Panc1 (cell line): ENCODE results near the gene TNIK. TPM values are rescaled to one million over a fixed set of nuclear protein-coding genes. Genes with fewer than 3 reads are reported as not detected.

Experiments
- ATAC-seq: fragments of 200-7000 bp; cut with Tn5 transposase; 2 replicates; pipeline ENCODE4 v1.9.1; 2020; ENCODE audit warnings: mild to moderate bottlenecking, moderate library complexity
- BruUV-seq: library from RNA; stranded (reverse); fragments of 400-500 nt; replicated peaks from 2 replicates; lab custom pipeline; 2021; lab: Mats Ljungman, UMichigan
- CTCF ChIA-PET: fragments of 300-600 bp; sonication (Branson Sonifier 250); formaldehyde crosslinking; loops from one replicate; lab custom pipeline; 2022; ENCODE audit warnings: antibody characterized with exemption; lab: Charles Lee
- POLR2A ChIA-PET: fragments of 300-600 bp; sonication (Branson Sonifier 250); formaldehyde crosslinking; loops from one replicate; lab custom pipeline; 2022; ENCODE audit warnings: antibody characterized with exemption; lab: Charles Lee
- DNase-seq: peaks from one replicate; pipeline ENCODE4 v3.0.0-alpha.2; 2010; ENCODE audit warnings: low read depth, low spot score
- H3K27ac ChIP-seq: 2 replicates; pipeline ENCODE4 v1.5.1; 2011; ENCODE audit warnings: mild to moderate bottlenecking, low read length, inconsistent platforms
- H3K27me3 ChIP-seq: fragments of 200-500 bp; sonication (Bioruptor generic); 2 replicates; pipeline ENCODE4 v1.6.0; 2014; ENCODE audit warnings: low read length, inconsistent platforms; ENCODE audit not compliant: control insufficient read depth, insufficient read depth
- H3K36me3 ChIP-seq: fragments of 200-500 bp; sonication (Bioruptor generic); 2 replicates; pipeline ENCODE4 v1.5.1; 2014; ENCODE audit warnings: inconsistent platforms, mild to moderate bottlenecking, low read length, moderate library complexity; ENCODE audit not compliant: control insufficient read depth, insufficient read depth
- H3K4me1 ChIP-seq: 2 replicates; pipeline ENCODE4 v1.5.1; 2011; ENCODE audit warnings: inconsistent platforms, mild to moderate bottlenecking, low read length, moderate library complexity; ENCODE audit not compliant: control insufficient read depth, insufficient read depth
- H3K4me3 ChIP-seq, 2 experiments: 2 replicates each; pipeline ENCODE4 v1.5.1; 2011 to 2012; ENCODE audit warnings: low read depth in 2 of 2, low read length in 2 of 2, mild to moderate bottlenecking in 2 of 2, inconsistent platforms in 1 of 2, moderate library complexity in 1 of 2
- H3K9me3 ChIP-seq: fragments of 200-500 bp; sonication (Bioruptor generic); 2 replicates; pipeline ENCODE4 v1.5.1; 2014; ENCODE audit warnings: low read depth, mild to moderate bottlenecking, inconsistent platforms, low read length, moderate library complexity; ENCODE audit not compliant: control insufficient read depth, insufficient read depth
- POLR2AphosphoS5 ChIP-seq: IDR thresholded peaks from 2 replicates; pipeline ENCODE4 v1.6.1; 2012; ENCODE audit warnings: mild to moderate bottlenecking, low read depth, low read length, moderate library complexity
- REST ChIP-seq, 2 experiments: IDR thresholded peaks; 2 replicates each; pipeline ENCODE4 v1.6.1; 2011 to 2012; ENCODE audit warnings: low read depth in 2 of 2, control low read depth in 1 of 2, low read length in 1 of 2, mild to moderate bottlenecking in 1 of 2, moderate library complexity in 1 of 2; ENCODE audit not compliant: insufficient read depth in 1 of 2
- SIN3A ChIP-seq: IDR thresholded peaks from 2 replicates; pipeline ENCODE4 v1.6.1; 2012; ENCODE audit warnings: low read depth, mild to moderate bottlenecking, low read length, moderate library complexity, borderline replicate concordance; ENCODE audit not compliant: insufficient read depth
- TCF7L2 ChIP-seq: IDR thresholded peaks from 2 replicates; pipeline ENCODE4 v1.6.1; 2011; ENCODE audit warnings: mild to moderate bottlenecking, low read depth, low read length, inconsistent platforms
- in situ Hi-C: cut with HindIII; loops from 2 replicates; pipeline ENCODE4 v1.10.0; 2016; ENCODE audit warnings: low sequenced_read_pairs, low pct_unique_long_range_greater_than_20kb
- intact Hi-C: fragments of 100-400 bp; cut with micrococcal nuclease; formaldehyde crosslinking; loops from one replicate; pipeline ENCODE4 v1.10.0; 2022; ENCODE audit not compliant: unreplicated experiment
- total RNA-seq: library from RNA; stranded (reverse); gene quantifications from one replicate; pipeline ENCODE4 v1.2.1, GENCODE V29; 2021; ENCODE audit not compliant: unreplicated experiment
- TF ChIP-seq, protein P1 (sequence below): fragments of 450-650 bp; IDR thresholded peaks from 2 replicates; pipeline ENCODE4 v1.5.1; 2017; ENCODE audit warnings: mild to moderate bottlenecking

The TNIK gene
- total RNA-seq, 1 experiment from 2014 or later: 1.9 TPM

DNA sequence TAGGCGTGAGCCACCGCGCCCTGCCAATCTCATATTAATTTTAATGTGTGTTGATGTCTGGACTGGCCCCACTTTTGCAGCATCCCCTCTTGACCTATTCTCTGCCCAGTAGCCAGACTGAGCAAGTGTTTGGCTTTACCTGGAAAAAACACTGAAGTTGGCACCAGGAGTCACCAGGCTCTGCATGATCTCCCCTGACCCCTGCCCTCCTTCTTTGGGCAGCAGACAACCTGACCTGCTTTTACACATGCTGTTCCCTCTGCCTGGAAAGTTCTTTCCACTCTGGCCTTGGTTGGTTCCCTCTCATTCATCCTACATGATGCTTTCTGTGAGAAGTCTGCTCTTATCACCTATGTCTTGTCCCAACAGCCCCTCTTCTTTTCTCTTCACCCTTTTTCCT, 365.8 kb downstream of the TNIK start:
- ATAC-seq (no peak), DNase-seq (no peak)
- no TSS peak for BruUV-seq
- H3K4me1 ChIP-seq: no peaks in the 10 kb centered on the region
- intact Hi-C loops: no loop called here
- TF ChIP-seq SIN3A (no peak), POLR2AphosphoS5 (no peak), REST (IDR thresholded peaks at IDR 0.05; ENCODE audit: insufficient read depth in 1 of 2, low read depth in 2 of 2, low read length in 1 of 2) (no peak), TCF7L2 (no peak)
- TF ChIP-seq, protein P1, sequence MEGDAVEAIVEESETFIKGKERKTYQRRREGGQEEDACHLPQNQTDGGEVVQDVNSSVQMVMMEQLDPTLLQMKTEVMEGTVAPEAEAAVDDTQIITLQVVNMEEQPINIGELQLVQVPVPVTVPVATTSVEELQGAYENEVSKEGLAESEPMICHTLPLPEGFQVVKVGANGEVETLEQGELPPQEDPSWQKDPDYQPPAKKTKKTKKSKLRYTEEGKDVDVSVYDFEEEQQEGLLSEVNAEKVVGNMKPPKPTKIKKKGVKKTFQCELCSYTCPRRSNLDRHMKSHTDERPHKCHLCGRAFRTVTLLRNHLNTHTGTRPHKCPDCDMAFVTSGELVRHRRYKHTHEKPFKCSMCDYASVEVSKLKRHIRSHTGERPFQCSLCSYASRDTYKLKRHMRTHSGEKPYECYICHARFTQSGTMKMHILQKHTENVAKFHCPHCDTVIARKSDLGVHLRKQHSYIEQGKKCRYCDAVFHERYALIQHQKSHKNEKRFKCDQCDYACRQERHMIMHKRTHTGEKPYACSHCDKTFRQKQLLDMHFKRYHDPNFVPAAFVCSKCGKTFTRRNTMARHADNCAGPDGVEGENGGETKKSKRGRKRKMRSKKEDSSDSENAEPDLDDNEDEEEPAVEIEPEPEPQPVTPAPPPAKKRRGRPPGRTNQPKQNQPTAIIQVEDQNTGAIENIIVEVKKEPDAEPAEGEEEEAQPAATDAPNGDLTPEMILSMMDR: no peak
- no peaks in the 10 kb centered on the region for H3K9me3 ChIP-seq
- no peaks in the 10 kb centered on the region for H3K27me3 ChIP-seq
- ChIA-PET CTCF (no interaction called here), POLR2A (no interaction called here)
- in situ Hi-C loops: no loop called here
- no peaks in the 10 kb centered on the region for H3K36me3 ChIP-seq
- H3K27ac ChIP-seq: no peak overlapping the region
- no peak overlapping the region for H3K4me3 ChIP-seq

DNA sequence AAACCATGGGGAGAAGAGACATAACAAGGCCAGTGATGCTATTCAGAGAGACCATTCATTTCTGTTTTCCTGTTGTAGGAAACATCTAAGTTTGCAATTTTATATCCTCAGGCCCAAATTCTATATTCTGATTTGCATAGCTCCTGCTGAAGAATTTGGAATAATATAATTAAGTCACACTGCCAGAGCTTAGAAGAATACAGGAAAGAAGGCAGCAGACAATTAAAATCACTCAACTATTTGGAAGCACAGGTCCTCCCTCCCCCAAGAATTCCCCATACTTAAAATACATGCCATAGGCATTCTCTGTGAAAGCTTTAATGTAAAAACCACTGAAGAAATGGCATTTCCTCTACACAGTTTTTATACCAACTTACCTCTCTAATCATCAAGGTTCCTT, 366.7 kb downstream of the TNIK start:
- no peak overlapping the region for H3K4me3 ChIP-seq
- in situ Hi-C loops (no loop called here), intact Hi-C loops (no loop called here)
- BruUV-seq: no TSS peak
- H3K36me3 ChIP-seq: no peaks in the 10 kb centered on the region
- no peaks in the 10 kb centered on the region for H3K9me3 ChIP-seq
- no peak for TF ChIP-seq POLR2AphosphoS5
- TF ChIP-seq SIN3A: no peak
- TF ChIP-seq REST (IDR thresholded peaks at IDR 0.05; ENCODE audit: insufficient read depth in 1 of 2, low read depth in 2 of 2, low read length in 1 of 2): no peak
- TF ChIP-seq, protein P1: no peak
- no peak for TF ChIP-seq TCF7L2
- ATAC-seq (no peak), DNase-seq (no peak)
- H3K27ac ChIP-seq: no peak overlapping the region
- CTCF ChIA-PET: no interaction called here
- H3K27me3 ChIP-seq: no peaks in the 10 kb centered on the region
- no peaks in the 10 kb centered on the region for H3K4me1 ChIP-seq
- POLR2A ChIA-PET: no interaction called here
